HG03095 (cell line): ENCODE data around the gene GHRHR.

Experiments used
- ATAC-seq: cut with Tn5 transposase; IDR thresholded peaks from one replicate; pipeline ENCODE4 v1.9.1; 2021; ENCODE audit warnings: moderate library complexity; ENCODE audit not compliant: unreplicated experiment

Gene GHRHR

DNA sequence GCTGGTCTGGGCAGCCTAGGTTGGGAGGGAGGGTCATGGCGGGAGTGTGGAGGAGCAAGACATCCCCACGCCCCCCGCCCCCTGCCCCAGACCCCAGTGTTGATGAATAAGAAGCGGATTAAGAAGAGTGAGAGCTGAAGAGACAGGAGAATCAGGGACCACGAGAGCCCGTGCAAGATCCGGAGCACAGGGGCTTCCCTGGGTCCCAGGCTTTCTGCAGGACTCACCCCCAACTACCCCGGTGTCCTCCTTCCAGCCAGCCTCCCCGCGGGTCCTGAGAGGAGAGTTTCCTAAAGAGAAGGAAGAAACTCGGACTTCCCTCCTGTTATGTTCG lies 20.1 kb downstream of the GHRHR start:
- ATAC-seq, result no peak

DNA sequence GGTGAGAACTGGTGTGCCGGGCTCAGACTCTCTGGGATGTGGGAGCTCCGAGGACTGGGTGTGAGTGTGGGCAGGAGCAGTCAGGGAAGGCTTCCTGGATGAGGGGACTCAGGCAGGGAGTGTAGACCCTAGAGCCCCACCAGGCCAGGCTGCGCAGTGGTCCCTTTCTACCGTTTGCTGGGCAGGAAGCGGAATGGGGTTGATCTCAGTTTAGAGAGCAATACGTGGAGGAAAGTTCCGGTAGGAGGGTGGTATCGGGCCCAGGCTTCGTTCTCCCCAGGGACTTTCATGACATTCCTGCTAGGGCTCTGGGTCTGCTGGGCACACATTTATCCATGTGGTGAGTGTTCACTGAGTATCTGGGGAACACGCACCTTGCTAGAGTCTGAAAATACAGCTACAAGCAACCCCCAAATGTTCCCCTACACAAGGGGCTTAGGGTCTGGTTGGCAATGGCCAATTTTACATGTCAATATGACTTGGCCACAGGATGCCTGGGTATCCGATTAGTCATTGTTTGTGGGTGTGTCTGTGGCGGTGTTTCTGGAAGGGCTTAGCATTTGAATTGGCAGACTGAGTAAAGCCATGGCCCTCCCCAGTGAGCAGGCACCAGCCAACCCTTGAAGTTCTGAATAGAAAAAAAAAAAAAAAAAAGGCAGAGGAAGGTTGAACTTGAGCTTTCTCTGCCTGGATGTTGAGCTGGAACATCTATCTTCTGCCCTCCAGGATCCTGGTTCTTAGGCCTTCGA lies 20.8 kb downstream of the GHRHR start:
- ATAC-seq, result no peak

GRCh38 chr7:30985756-30986155 lies 22.0 kb downstream of the GHRHR start:
- no peak for ATAC-seq

GRCh38 chr7:30986331-30986730 lies 22.6 kb downstream of the GHRHR start:
- ATAC-seq, result no peak

DNA sequence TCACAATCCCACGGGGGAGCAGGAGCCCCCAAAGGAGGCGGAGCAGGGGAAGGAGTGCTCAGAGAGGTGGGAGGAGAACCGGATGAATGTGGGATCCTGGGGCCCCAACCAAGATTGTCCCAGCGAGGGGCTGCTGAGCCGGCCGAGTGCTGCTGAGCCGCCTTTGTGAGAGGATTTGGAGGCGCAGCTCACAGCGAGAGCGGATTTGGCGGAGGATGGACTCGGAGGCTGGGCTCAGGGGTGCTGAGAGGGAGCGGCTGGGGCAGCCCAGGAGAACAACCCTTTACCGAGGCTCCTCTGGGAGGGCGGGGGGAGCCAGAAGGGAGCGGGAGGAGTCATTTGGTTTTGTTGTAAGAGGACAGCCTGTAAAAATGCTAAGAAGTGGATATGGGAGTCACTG lies 23.0 kb downstream of the GHRHR start:
- no peak for ATAC-seq

DNA sequence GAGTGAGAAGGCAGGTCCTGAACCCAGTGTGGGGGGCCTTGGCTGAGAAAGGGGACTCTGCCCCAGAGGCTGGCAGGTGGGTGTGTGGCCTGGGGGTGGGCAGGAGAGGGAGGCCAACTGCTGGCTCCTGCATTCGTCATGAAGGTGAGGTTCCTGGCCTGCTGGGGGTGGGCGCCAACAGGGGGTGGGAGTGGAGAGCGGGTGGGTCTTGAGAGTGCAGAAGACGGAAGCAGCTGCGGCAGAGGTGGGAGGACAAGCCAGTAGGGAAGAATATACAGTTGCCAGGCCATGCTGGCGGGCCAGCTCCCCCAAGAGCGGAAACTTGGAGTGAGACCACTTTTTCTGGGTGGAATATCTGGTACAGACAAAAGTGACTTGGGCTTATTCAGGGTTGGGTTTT lies 23.4 kb downstream of the GHRHR start:
- no peak for ATAC-seq

DNA sequence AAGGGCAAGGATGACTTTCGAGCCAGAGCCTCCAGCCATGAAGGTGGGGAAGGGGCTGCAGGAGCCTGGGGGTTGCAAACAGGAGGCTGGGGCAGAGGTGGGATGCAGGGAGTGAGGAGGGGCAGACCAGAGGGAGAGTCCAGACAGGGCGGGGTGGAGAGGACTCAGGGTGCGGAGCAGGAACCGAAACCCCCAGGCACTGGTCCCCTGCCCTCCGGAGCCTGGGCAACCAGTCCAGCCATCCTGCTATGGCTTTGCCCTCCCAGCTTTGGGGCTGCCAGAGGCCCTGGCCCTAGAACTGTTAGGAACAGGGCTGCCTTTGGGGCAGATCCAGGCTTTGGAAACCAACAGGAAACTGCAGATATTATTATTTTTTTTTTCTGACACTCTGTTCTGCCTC lies 24.2 kb downstream of the GHRHR start:
- ATAC-seq, result no peak

- ATAC-seq, result no peak
Observed at GRCh38 chr7:30988351-30989005, 24.7 kb downstream of the GHRHR start.

GRCh38 chr7:30989008-30989823 lies 25.5 kb downstream of the GHRHR start:
- ATAC-seq, result no peak

DNA sequence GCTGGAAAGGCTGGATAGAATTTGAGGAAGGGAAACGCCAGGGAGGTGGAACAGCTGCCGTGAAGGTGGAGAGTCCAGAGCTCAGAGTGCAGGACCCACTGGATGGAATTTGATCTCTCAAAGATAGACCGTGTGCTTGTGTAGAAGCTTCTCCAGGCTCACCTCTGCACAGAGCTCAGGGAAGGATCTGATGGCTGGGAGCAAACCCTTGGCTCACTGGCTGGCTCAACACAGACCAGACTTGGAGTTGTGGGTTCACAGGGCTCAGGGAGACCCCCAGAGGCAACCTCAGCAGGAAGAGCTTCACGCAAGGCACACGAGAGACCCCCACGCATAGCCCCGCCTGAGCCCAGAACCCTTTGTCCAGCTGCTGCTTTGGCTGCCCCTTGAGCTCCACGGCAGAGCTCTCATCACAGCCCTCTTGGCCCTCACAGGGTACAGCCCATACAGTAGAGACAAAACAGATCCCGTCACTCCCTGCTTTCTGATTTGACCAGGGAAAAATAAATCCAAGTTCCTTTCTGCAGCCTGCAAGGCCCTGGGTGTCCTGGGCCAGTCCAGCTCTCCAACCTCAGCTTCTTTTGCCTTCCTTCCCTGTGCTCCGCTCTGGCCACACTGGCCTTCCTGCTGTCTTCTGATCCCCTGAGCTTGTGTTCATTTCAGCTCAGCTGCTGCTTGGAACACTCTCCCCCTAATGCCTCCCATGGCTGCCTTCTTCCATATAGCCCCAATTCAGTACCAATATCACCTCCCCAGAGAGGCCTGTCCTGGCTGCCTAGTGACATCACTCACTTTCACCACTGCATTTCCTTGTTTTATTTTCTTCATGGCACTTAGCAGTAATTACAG lies 26.3 kb downstream of the GHRHR start:
- no peak for ATAC-seq

- ATAC-seq, result no peak
Observed at GRCh38 chr7:30990673-30991170, 27.0 kb downstream of the GHRHR start.

- no peak for ATAC-seq
Observed at GRCh38 chr7:30992414-30992813, 28.7 kb downstream of the GHRHR start.

DNA sequence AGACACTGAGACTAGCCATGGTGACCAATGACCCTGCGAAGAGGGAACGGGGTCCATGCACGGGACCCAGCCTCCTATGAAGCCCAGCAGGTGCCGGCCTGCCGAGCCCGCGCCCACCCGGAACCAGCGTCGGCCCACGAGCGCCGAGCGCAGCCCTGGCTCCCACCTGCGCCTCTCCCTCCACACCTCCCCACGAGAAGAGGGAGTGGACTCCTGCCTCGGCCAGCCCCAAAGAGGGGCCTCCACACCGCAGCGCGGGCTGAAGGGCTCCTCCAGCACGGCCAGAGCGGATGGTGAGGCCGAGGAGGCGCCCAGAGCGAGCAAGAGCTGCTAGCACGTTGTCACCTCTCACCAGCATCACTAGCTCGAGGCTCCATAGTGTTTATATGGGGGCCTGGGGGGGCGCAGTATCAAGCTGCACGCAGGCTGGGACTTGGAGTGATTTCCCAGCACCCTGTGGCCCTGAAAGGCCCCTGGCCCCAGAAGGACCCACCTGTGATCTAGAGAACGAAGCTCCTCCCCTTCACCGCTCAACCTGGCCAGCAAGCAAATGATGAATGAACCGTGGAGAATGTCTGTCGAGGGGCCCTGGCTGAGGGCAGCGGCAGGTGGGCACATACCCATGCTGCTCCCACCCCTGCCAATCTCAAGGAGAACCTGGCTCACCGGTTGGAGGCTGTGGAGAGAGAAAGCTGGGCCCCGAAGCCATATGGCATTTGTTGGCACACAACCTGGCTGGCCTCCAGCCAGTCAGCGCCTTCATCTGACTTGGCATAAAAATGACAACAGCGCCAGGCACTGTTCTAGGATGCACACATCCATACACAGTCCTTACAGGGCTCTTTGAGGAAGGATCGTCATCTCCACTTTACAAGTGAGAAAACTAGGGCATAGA lies 30.7 kb downstream of the GHRHR start:
- no peak for ATAC-seq

DNA sequence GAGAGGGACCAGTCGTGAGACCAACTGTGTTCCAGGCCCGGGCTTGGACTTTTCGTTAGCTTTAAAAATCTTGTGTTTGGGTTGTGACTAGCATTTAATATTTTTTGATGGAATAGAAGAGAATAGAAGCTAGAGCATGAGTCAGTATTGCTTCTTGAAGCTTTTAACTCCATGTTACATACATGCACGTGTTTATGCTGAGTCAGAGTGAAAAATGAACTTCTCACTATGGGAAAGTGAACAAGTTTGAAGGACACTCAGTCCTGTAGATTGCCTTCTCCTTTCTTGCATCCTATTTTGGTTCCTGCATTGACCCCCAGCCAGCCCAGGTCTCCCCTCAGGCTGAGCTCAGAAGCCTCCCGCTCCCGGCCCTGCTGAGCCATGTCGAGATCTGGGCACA lies 31.8 kb downstream of the GHRHR start:
- no peak for ATAC-seq

DNA sequence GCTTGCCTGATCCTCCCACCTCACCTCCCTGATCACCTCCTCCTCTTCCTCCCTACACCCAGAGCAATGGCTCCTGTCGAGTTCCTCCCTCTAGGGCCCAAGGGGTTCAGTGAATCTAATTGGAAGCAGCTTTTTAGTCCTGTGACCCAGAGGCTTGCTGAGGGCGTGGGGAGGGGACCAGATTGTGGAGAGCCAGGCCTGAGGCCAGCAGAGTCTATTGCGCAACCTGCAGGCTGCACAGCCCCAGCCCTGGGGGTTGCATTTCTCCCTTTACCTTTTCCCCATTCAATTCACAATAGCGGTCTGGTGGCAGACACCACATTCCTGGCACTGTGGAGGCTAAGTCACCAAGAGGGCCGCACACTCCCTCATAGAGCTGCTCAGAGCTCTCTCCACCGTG lies 32.5 kb downstream of the GHRHR start:
- ATAC-seq, result no peak

- ATAC-seq, result no peak
Observed at GRCh38 chr7:30996883-30997282, 33.1 kb downstream of the GHRHR start.

GRCh38 chr7:30997316-30997715 lies 33.6 kb downstream of the GHRHR start:
- no peak for ATAC-seq

GRCh38 chr7:30998180-30998579 lies 34.4 kb downstream of the GHRHR start:
- no peak for ATAC-seq

- no peak for ATAC-seq
Observed at GRCh38 chr7:31000161-31000693, 36.5 kb downstream of the GHRHR start.

- ATAC-seq, result no peak
Observed at GRCh38 chr7:31000779-31001178, 37.0 kb downstream of the GHRHR start.
